Kidney (tissue), 14 donors: ENCODE measurements around the gene PALD1. TPM values are rescaled to one million over a fixed set of nuclear protein-coding genes. Genes with fewer than 3 reads are reported as not detected.

Source experiments
- DNase-seq, 5 donors: peaks; one replicate each; pipeline ENCODE4 v3.0.0-alpha.2; 2013 to 2020
- FAIRE-seq: peaks from 2 replicates; lab custom pipeline; 2012; peaks lifted over from hg19 to GRCh38; lab: Jason Lieb, UNC
- H3K27ac ChIP-seq, 2 donors: one replicate each; pipeline ENCODE4 v1.7.0; 2013; ENCODE audit warnings: low read depth in 2 of 2, low read length in 2 of 2, inconsistent platforms in 1 of 2
- H3K27me3 ChIP-seq: one replicate; pipeline ENCODE4 v1.7.1; 2013; ENCODE audit warnings: low read length, inconsistent platforms; ENCODE audit not compliant: control insufficient read depth, insufficient read depth
- H3K36me3 ChIP-seq, 3 donors: one replicate each; pipeline versions ENCODE4 v1.7.0 to v1.7.1; 2013; ENCODE audit warnings: low read length in 3 of 3, control low read depth in 1 of 3, inconsistent platforms in 1 of 3; ENCODE audit not compliant: insufficient read depth in 3 of 3, control insufficient read depth in 2 of 3
- H3K4me1 ChIP-seq, 3 donors: one replicate each; pipeline versions ENCODE4 v1.7.0 to v1.7.1; 2013; ENCODE audit warnings: low read length in 3 of 3, inconsistent platforms in 1 of 3, low read depth in 1 of 3; ENCODE audit not compliant: control insufficient read depth in 2 of 3, insufficient read depth in 2 of 3
- H3K4me3 ChIP-seq, 3 donors: one replicate each; pipeline versions ENCODE4 v1.7.0 to v1.8.1; 2013; ENCODE audit warnings: low read length in 3 of 3, control low read depth in 1 of 3, inconsistent platforms in 1 of 3
- H3K9ac ChIP-seq, 3 donors: one replicate each; pipeline versions ENCODE4 v1.7.0 to v1.7.1; 2013; ENCODE audit warnings: low read length in 3 of 3, control low read depth in 1 of 3, inconsistent platforms in 1 of 3
- H3K9me3 ChIP-seq, 3 donors: one replicate each; pipeline versions ENCODE4 v1.7.0 to v1.7.1; 2013; ENCODE audit warnings: low read length in 3 of 3, control low read depth in 1 of 3, inconsistent platforms in 1 of 3; ENCODE audit not compliant: control insufficient read depth in 2 of 3, insufficient read depth in 1 of 3
- CTCF ChIP-seq: IDR thresholded peaks from 3 replicates; pipeline ENCODE4 v1.5.1; 2012; ENCODE audit warnings: mild to moderate bottlenecking, moderate library complexity, borderline replicate concordance; ENCODE audit not compliant: insufficient read depth; ENCODE audit errors: extremely low read depth
- intact Hi-C: fragments of 100-400 bp; cut with DNase I; formaldehyde crosslinking; loops from one replicate; pipeline ENCODE4 v1.11.1; 2022
- polyA plus RNA-seq: library from polyadenylated mRNA; stranded (reverse); fragments of 350-450 nt; fragmentation: Illumina TruSeq; extraction: RNeasy Lipid Tissue Mini Kit (QIAGEN cat#74804); gene quantifications from one replicate; pipeline ENCODE4 v1.2.3, GENCODE V29; 2014; ENCODE audit warnings: low read depth, low replicate concordance; ENCODE audit not compliant: insufficient read depth
- total RNA-seq: library from RNA; stranded (reverse); fragmentation: NEBNext Ultra II Directional; extraction: Animal tissue kit (Norgen Biotek cat#: 25700); gene quantifications from one replicate; pipeline ENCODE4 v1.2.1, GENCODE V29; 2021
- donor health status: control.
- donor health status: control.
- donor health status: control.
- donor health status: control.
- donor health status: control.
- donor health status: DM: yes; HTN: yes; CAD: no.
- donor health status: Normal renal cell carcinoma (clear cell type).

PALD1 gene
- total and polyA plus RNA-seq, 2 donors from 2014 or later: 3.0 to 14.4 TPM

GRCh38 chr10:70432561-70433263, 45.9 kb upstream of the PALD1 start:
- peaks cover 0 to 14% (median 2%) of the 10 kb centered on the region in 3 donors for H3K36me3 ChIP-seq
- no peak for FAIRE-seq

GRCh38 chr10:70433581-70434280, 44.8 kb upstream of the PALD1 start:
- FAIRE-seq (no peak), DNase-seq (no peak)
- no peak for TF ChIP-seq CTCF
- intact Hi-C loops: no loop called here
- Histone ChIP-seq H3K4me3 (no peak overlapping the region), H3K27ac (no peak overlapping the region), H3K9ac (no peak overlapping the region), H3K27me3 (no peaks in the 10 kb centered on the region), H3K36me3 (peaks cover 0 to 6% (median 0%) of the 10 kb centered on the region in 3 donors), H3K4me1 (peaks cover 3 to 14% (median 4%) of the 10 kb centered on the region in 3 donors), H3K9me3 (no peaks in the 10 kb centered on the region)

More at GRCh38 chr10:70432561-70433263, 45.9 kb upstream of the PALD1 start:
- Histone ChIP-seq H3K27me3 (no peaks in the 10 kb centered on the region), H3K4me1 (peaks cover 3 to 14% (median 4%) of the 10 kb centered on the region in 3 donors), H3K9ac (no peak overlapping the region), H3K4me3 (no peak overlapping the region), H3K27ac (no peak overlapping the region), H3K9me3 (no peaks in the 10 kb centered on the region)
- no peak for TF ChIP-seq CTCF
- intact Hi-C loops: no loop called here
- no peak for DNase-seq

GRCh38 chr10:70435241-70436085, 43.1 kb upstream of the PALD1 start:
- DNase-seq (no peak), FAIRE-seq (no peak)
- Histone ChIP-seq H3K9me3 (no peaks in the 10 kb centered on the region), H3K4me3 (no peak overlapping the region), H3K9ac (no peak overlapping the region), H3K4me1 (peaks cover 0 to 10% (median 4%) of the 10 kb centered on the region in 3 donors), H3K27me3 (peaks cover 3% of the 10 kb centered on the region), H3K36me3 (no peaks in the 10 kb centered on the region), H3K27ac (no peak overlapping the region)
- no peak for TF ChIP-seq CTCF
- intact Hi-C loops: no loop called here
